ENCODE measurements around the gene MACROD1. TPM values are rescaled to one million over a fixed set of nuclear protein-coding genes. Genes with fewer than 3 reads are reported as not detected.

The MACROD1 gene
- total RNA-seq, 3 donors from 2014 or later = 16.5 to 17.8 (median 17.1) TPM

DNA sequence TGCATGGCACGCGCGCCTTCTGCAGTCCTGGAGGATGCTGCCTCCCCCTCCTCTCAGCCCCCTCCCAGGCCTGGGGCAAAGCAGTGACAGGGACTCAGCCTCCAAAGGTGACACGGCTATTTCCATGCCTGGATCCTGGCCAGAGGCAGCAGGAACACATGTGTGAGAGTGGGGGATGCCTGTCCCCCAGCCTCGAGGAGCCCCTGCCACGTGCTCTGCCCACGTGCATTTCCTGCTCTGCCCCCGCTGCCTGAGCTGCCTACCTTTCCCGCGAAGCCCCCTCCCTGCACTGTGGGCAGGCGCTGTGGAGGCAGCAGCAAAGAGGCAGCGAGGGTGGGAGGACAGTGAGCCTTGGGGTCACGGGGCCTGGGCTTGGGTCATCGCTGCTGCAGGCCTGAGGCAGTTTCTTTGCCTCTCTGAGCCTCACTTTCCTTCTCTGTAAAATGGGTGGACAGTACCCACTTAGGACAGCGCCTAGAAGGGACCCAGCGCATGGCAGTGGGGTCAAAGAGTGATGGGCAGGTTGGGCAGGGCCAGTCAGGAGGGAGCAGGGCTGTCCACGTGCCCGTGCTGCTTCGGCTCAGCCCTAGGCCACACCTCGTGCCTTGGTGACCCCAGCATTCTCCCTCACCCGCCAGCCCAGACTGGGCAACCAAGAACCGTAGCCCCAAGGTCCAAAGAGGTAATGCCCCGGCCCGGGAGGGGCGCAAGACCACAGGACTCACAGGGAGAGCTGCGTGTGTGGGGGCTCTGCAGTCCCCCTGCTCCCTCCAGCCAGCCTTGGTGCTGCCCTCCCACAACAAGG, 81.6 kb downstream of the MACROD1 start:
- Mint-ChIP-seq H3K36me3 (ENCODE audit: insufficient read depth) (no peaks in the 10 kb centered on the region), H3K9me3 (no peaks in the 10 kb centered on the region), H3K4me1 (ENCODE audit: low read depth) (no peaks in the 10 kb centered on the region), H3K4me3 (no peak overlapping the region), H3K27me3 (ENCODE audit: low read depth) (no peaks in the 10 kb centered on the region)
- DNase-seq = no peak
- no peak for ATAC-seq

DNA sequence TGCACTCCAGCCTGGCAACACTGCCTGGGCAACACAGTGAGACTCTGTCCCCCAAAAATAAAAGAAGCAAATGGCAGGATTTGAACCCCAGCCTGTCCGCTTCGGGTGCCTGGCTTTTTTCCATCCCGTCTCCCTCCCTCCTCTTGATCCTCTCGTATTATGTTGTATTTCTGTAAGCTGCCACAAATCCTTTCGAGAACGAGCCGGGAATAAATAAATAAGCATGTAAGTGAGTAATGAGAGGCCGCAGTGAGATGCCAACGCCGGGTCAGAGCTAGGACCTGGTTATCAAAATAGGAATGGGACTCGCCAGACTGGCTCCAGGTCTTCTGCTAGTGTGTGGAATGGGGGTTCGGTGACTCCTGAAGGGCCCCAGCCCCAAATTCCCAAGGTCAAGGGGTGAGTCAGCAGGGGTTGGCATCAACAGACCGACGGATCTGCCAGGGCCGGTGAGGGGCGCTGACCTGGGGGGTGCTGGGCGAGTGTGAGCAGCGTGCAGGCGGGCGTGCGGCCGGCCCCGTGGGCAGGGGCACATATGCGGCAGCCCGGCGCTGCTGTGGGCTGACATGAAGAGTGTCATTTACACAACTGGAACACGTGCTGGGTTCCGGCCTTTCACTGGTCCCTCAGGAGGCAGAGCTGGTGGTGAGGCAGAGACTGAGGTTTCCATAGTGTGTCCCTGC, 82.4 kb downstream of the MACROD1 start:
- Mint-ChIP-seq H3K36me3 (ENCODE audit: insufficient read depth) (no peaks in the 10 kb centered on the region), H3K4me3 (no peak overlapping the region), H3K9me3 (no peaks in the 10 kb centered on the region), H3K27me3 (ENCODE audit: low read depth) (no peaks in the 10 kb centered on the region), H3K4me1 (ENCODE audit: low read depth) (no peaks in the 10 kb centered on the region)
- no peak for DNase-seq
- no peak for ATAC-seq

DNA sequence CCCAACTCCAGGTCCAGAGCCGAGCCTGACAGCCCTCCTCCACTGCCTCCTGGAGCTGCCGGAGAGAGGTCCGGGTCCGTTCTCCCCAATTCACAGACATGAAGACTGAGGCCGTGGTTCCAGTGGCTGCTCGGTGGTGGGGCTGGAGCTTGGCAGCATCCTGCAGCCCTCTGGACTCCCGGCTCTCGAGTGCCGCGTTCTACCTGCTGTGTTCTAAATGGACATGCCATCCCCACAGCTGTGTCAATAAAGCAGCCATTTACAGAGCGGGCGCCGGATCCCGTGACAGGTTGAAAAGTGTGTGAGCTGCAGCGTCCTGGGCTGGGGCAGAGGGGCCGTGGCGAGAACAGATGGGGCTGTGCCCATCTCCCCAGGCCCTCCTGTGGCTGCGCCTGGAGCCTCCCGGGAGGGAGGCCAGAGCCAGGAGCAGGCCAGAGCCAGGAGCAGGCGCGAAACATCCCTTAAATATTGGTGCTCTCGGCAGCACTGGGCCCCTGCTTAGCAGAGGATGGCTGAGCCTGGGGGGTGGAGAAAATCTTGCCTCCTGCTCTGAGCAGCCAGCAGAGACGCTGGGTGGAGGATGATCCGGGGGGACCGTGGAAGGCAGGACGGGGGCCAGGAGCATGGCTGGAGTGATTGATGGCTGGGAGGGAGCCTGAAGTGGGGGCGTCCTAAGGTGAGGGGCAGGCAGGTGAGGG, 84.0 kb downstream of the MACROD1 start:
- no peaks in the 10 kb centered on the region for H3K27me3 Mint-ChIP-seq (ENCODE audit: low read depth)
- H3K4me3 Mint-ChIP-seq = no peak overlapping the region
- ATAC-seq (no peak), DNase-seq (no peak)
- no peaks in the 10 kb centered on the region for H3K36me3 Mint-ChIP-seq (ENCODE audit: insufficient read depth)
- no peaks in the 10 kb centered on the region for H3K4me1 Mint-ChIP-seq (ENCODE audit: low read depth)
- no peaks in the 10 kb centered on the region for H3K9me3 Mint-ChIP-seq

DNA sequence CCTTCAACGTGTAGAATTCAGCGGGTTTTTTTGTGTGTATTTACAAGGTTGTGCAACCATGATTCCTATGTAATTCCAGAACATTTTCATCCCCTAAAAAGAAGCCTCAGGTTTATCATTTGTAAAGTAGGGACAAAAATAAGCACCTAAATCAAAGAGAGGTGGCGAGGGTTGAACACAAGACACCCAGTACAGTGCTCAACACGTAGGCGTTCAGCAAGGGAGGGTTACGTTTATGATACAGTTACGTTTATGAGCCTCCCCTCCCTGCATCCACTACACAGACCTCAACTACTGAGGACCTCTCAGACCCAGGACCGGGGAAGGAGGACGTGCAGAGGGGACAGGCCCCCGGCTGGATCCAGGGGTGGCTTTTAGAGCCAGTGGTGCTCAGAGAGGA, 85.5 kb downstream of the MACROD1 start:
- no peaks in the 10 kb centered on the region for H3K9me3 Mint-ChIP-seq
- no peaks in the 10 kb centered on the region for H3K4me1 Mint-ChIP-seq (ENCODE audit: low read depth)
- no peak for DNase-seq
- H3K36me3 Mint-ChIP-seq (ENCODE audit: insufficient read depth) = no peaks in the 10 kb centered on the region
- ATAC-seq = no peak
- no peak overlapping the region for H3K4me3 Mint-ChIP-seq
- H3K27me3 Mint-ChIP-seq (ENCODE audit: low read depth) = no peaks in the 10 kb centered on the region

DNA sequence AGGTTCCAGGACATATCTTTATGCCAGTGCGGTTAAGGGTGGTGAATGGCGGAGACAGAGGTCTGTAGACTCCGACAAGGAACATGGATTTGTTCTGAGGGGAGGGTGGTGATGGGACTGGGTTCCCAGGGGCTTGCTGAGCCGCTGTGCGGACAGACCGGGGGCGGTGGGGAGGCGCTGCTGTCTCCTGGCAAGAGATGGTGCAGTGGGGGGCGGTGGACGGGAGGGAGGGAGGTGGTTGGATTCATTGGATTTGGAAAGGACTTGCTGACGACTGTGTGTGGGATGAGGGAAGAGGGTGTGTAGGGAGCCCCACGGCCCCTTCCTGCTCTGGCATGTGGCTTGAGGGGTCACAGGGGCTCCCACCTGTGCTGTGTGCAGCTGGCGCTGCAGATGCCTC, 87.0 kb downstream of the MACROD1 start:
- no peaks in the 10 kb centered on the region for H3K9me3 Mint-ChIP-seq
- no peaks in the 10 kb centered on the region for H3K27me3 Mint-ChIP-seq (ENCODE audit: low read depth)
- DNase-seq (no peak), ATAC-seq (no peak)
- peaks cover 7% of the 10 kb centered on the region for H3K4me1 Mint-ChIP-seq (ENCODE audit: low read depth)
- no peaks in the 10 kb centered on the region for H3K36me3 Mint-ChIP-seq (ENCODE audit: insufficient read depth)
- H3K4me3 Mint-ChIP-seq = no peak overlapping the region

DNA sequence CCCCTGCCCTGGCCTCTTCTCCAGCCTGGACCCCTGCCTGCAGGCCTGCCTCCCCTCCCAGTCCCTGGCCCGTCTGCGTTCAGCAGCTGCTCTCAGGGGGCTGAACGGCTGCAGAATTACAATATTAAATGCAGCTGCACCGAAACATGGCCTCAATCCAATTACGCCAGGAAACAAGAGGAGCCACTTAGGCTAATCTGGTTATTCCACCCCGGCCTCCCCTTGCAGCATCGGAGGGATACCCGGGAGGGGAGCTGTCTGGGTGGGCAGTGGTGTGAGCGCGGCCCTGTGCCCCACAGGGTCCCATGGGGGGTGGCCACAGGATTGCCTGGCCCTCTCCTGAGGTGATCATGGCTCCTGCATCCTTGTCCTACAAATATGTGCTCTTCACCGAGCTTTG, 87.6 kb downstream of the MACROD1 start:
- DNase-seq = no peak
- Mint-ChIP-seq H3K36me3 (ENCODE audit: insufficient read depth) (no peaks in the 10 kb centered on the region), H3K27me3 (ENCODE audit: low read depth) (no peaks in the 10 kb centered on the region), H3K4me3 (no peak overlapping the region), H3K4me1 (ENCODE audit: low read depth) (peaks cover 9% of the 10 kb centered on the region), H3K9me3 (no peaks in the 10 kb centered on the region)
- no peak for ATAC-seq

DNA sequence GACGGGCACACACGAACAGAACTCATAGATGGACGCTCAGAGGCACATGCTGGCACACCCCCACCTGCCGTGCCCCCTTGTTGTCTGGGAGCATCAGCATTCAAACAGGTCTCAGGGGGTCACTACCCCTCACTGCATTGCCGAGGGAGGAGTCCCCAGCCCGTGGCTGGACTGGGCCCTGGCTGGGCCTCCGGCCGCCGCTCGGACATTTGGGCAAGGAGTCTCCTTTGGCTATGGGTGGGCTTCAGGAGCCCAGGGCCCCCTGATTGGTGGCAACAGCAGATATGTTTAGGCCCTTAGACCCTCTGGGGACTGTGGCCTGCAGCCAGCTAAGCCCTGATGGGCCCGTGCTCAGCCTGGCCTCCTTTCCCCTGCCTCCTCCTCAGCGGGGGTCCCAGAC, 88.3 kb downstream of the MACROD1 start:
- H3K4me3 Mint-ChIP-seq = no peak overlapping the region
- H3K4me1 Mint-ChIP-seq (ENCODE audit: low read depth) = peaks cover 9% of the 10 kb centered on the region
- H3K36me3 Mint-ChIP-seq (ENCODE audit: insufficient read depth) = no peaks in the 10 kb centered on the region
- no peaks in the 10 kb centered on the region for H3K27me3 Mint-ChIP-seq (ENCODE audit: low read depth)
- no peaks in the 10 kb centered on the region for H3K9me3 Mint-ChIP-seq
- no peak for ATAC-seq
- no peak for DNase-seq

DNA sequence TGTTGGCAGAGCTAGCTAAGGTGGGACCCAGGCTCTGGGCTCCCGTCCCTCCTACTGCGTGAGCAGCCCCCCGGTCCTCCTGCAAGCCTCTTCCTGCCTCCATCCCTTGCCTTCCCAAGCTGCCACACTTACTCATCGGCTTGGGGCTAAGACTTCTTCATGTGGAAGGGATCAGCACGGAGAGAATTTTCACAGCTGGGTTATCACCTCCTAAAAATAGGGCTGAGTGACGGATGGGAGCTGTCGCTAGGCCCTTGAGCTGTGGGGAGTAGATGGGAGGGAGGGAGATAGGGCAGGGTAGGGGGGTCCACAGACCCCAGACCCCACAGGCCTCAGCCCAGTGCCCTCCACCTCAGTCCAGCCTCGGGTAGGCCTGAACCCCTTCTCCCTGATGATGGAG, 89.2 kb downstream of the MACROD1 start:
- H3K36me3 Mint-ChIP-seq (ENCODE audit: insufficient read depth) = no peaks in the 10 kb centered on the region
- H3K9me3 Mint-ChIP-seq = no peaks in the 10 kb centered on the region
- no peak for DNase-seq
- no peak overlapping the region for H3K4me3 Mint-ChIP-seq
- no peaks in the 10 kb centered on the region for H3K27me3 Mint-ChIP-seq (ENCODE audit: low read depth)
- H3K4me1 Mint-ChIP-seq (ENCODE audit: low read depth) = peaks cover 9% of the 10 kb centered on the region
- ATAC-seq = no peak

DNA sequence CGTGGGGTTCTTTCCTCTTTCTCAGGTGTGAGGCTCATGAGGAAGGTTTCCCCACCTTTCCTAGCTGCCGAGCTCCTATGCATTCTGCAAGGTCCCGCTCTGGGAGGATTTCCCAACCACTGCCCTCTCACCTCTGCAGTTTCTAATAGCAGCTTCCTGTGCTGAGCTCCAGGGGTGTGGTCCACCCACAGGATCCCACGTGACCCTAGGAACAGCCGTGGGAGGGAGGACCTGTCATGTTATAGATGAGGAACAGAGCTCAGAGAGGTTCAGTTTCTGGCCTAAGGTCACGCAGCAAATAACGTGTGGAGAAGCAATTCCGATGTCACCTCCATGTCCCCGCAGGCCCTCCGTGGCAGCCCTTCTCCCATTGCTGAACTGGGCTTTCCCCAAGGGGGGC, 91.7 kb downstream of the MACROD1 start:
- Mint-ChIP-seq H3K36me3 (ENCODE audit: insufficient read depth) (no peaks in the 10 kb centered on the region), H3K9me3 (no peaks in the 10 kb centered on the region), H3K4me1 (ENCODE audit: low read depth) (peaks cover 9% of the 10 kb centered on the region), H3K27me3 (ENCODE audit: low read depth) (no peaks in the 10 kb centered on the region), H3K4me3 (no peak overlapping the region)
- DNase-seq = peak; percentile 15
- no peak for ATAC-seq

DNA sequence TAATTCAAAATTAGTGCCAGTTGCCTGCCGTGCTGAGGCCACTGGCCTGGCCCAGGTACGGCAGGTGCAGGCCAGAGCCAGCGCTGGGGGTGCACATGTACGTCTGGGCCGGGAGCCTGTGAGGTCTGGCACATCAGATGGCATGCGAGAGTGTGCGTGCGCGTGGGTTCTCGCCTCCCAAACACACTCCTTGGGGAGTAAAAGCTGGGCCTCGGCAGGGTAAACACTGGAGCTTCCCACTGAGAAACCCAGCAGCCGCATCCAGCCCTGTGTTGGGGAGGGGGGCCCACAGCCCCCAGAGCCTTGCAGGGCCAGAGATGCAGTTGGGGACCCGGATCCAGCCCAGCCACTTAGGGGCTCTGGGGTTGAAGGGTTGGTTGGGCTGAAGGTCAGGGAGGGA, 92.4 kb downstream of the MACROD1 start:
- Mint-ChIP-seq H3K9me3 (no peaks in the 10 kb centered on the region), H3K36me3 (ENCODE audit: insufficient read depth) (no peaks in the 10 kb centered on the region), H3K4me1 (ENCODE audit: low read depth) (peaks cover 9% of the 10 kb centered on the region), H3K4me3 (no peak overlapping the region), H3K27me3 (ENCODE audit: low read depth) (no peaks in the 10 kb centered on the region)
- ATAC-seq (no peak), DNase-seq (no peak)

DNA sequence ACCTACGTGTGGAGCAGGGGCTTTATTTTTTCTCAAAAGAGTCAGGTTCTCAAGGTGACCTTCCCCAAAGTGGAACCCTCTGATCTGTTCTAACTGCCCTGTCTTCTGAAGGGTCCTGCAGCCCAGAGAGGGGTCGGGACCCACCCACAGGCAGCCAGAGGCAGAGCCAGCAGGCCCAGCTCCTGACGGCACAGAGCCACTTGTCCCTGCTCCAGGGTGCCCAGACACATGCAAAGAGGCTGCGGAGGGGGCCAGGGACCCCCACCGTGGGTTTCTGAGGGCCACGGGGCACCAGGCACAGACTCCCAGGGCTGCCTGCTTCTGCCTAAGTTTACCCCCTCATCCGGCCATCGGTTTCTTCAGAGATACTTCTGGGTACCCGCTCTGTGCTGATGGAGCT, 93.0 kb downstream of the MACROD1 start:
- no peak for ATAC-seq
- H3K4me3 Mint-ChIP-seq = no peak overlapping the region

DNA sequence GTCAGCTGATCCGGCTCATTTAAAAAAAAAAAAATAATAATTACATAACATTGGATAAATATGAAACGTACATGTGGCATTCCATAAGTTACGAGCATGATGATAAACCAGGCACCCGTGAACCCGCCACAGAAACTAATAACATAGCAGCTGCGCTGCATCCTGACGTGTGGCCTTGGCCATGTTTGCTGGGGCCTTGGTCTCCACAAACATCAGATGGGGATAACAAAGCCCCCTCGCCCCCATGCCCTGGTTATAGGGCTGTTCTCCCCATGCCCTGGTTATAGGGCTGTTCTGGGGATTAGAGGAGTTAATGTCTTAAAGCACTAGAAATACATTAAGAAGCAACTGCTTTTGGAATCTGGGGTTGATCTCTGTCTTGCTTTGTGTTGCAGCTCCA, 93.5 kb downstream of the MACROD1 start:
- ATAC-seq (no peak), DNase-seq (no peak)
- no peak overlapping the region for H3K4me3 Mint-ChIP-seq
- peaks cover 9% of the 10 kb centered on the region for H3K4me1 Mint-ChIP-seq (ENCODE audit: low read depth)
- no peaks in the 10 kb centered on the region for H3K27me3 Mint-ChIP-seq (ENCODE audit: low read depth)
- no peaks in the 10 kb centered on the region for H3K9me3 Mint-ChIP-seq
- H3K36me3 Mint-ChIP-seq (ENCODE audit: insufficient read depth) = no peaks in the 10 kb centered on the region

More for the DNA sequence above, 93.0 kb downstream of the MACROD1 start:
- DNase-seq = no peak
- no peaks in the 10 kb centered on the region for H3K9me3 Mint-ChIP-seq
- H3K36me3 Mint-ChIP-seq (ENCODE audit: insufficient read depth) = no peaks in the 10 kb centered on the region
- peaks cover 9% of the 10 kb centered on the region for H3K4me1 Mint-ChIP-seq (ENCODE audit: low read depth)
- H3K27me3 Mint-ChIP-seq (ENCODE audit: low read depth) = no peaks in the 10 kb centered on the region

DNA sequence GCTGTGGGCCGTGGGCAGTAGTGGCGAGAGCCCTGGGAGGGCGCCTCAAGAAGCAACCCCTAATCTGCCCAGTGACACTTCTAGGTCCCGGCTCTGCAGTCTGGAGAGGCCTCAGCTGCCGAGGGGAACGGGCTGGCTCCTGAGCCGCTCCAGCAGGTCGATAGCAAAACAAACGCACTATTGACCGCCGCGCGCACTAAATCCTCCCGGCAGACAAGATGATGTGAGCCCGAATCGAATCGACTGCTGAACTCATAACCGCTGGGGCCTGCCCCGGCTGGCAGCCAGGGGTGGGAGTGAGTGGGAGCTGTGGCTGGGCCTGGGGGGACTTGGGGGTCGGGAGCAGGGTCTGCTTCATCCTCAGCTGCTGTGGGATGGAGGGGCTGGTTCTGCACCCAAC, 94.1 kb downstream of the MACROD1 start:
- no peaks in the 10 kb centered on the region for H3K27me3 Mint-ChIP-seq (ENCODE audit: low read depth)
- peaks cover 9% of the 10 kb centered on the region for H3K4me1 Mint-ChIP-seq (ENCODE audit: low read depth)
- no peak for DNase-seq
- no peaks in the 10 kb centered on the region for H3K9me3 Mint-ChIP-seq
- ATAC-seq = no peak
- no peak overlapping the region for H3K4me3 Mint-ChIP-seq
- no peaks in the 10 kb centered on the region for H3K36me3 Mint-ChIP-seq (ENCODE audit: insufficient read depth)

DNA sequence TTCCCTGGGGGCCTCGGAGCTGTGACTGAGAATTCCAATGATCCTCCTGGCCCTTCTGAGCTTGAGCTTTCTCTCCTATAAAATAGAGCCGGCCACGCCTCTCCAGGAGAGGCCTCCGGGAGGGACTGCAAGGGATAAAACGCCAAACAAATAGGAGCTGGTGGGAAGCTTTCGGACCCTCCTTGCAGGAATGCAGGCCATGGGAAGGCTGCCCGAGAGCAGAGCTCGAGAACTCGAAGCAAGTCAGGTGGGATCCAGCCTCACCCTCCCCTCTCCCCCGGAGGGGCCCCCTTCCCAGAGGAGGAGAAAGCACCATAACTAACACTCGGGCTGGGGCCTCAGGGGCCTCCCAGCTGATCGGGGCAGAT, 95.6 kb downstream of the MACROD1 start:
- DNase-seq (no peak), ATAC-seq (no peak)
- Mint-ChIP-seq H3K27me3 (ENCODE audit: low read depth) (no peaks in the 10 kb centered on the region), H3K36me3 (ENCODE audit: insufficient read depth) (no peaks in the 10 kb centered on the region), H3K4me3 (no peak overlapping the region), H3K9me3 (no peaks in the 10 kb centered on the region), H3K4me1 (ENCODE audit: low read depth) (peaks cover 9% of the 10 kb centered on the region)
